DMS 273 (cell line): ENCODE results near the gene RAPH1.
"Not testable (repeated sequence)": the region's sequence is repeated elsewhere in the genome, so short reads cannot be mapped to it uniquely, and the experiment has no call there.

Source experiments
- DNase-seq: peaks from one replicate; lab custom pipeline; 2025; ENCODE audit not compliant: unreplicated experiment; lab: John Stamatoyannopoulos, UW

RAPH1 gene

DNA sequence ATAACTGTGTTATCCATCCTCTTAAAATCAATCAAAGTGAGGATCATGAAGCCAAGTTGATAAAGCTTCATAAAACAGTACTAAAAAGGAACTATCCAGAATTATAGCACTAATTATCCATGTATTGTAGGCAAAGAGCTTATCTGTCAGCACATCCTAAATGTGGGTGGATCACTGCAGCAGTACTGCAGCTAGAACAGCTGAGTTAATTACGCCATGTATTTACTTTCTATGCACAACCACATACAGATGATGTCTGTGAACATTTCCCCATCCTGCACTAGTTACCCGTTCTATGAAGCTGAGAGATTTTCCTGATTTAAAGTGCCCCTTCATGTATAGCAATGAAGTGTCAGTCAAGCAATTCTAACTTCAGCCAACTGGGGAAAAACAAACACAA is 96.6 kb downstream of the RAPH1 start:
- DNase-seq, result no peak

DNA sequence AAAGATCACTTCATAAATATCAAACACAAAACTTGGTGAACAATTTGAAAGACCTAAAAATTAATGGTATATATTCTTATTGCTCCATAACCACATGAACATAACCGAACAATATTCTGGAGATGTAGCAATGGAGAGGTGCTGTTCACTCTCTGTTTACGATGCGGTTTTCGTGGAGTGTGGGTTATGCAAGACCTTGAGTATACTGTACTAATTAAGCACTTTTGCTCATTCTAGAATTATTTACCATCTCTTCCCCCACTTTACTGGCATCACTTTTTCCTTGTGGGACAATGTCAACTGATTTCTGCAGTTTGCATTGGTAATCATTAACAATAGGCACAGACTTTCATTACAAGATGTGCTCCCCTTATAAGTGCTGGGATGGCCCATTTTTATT is 97.6 kb downstream of the RAPH1 start:
- DNase-seq, result no peak

DNA sequence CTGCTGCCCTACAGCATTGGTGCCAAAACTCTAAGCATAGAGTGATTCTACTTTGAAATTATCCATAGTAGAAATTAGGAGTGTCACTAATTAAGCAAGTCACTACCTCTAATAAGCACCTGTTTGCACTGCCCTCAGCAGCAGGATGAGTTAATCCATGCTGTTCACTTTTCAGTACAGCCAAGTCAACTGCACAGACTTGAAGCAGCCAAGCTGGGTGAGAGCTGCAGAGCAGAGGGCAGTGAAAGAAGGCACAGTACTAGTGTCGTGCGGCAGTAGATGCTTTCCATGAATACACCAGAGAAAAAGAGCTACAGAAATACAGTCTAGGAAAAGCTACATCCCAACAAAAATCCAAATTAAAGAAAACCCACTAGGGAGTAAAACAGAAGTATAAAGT is 98.6 kb downstream of the RAPH1 start:
- no peak for DNase-seq

DNA sequence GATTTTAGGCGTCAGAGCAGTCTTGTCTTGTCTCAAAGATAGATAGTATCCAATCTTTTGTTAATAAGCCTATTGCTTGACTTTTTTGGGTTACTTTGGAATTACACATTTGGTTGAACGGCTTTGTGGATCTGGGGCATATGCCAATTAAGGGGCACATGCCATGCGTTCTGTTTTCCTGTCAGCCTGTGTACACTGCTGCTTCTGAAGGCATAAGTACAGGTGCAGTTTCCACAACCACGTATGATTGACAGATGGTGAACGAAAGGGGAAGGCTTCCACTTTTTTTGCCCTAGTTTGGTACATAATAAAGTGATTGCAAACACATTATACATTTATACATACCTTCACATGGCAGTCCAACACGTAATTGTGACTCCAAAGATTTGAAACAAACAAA is 102.3 kb downstream of the RAPH1 start:
- DNase-seq, result no peak

DNA sequence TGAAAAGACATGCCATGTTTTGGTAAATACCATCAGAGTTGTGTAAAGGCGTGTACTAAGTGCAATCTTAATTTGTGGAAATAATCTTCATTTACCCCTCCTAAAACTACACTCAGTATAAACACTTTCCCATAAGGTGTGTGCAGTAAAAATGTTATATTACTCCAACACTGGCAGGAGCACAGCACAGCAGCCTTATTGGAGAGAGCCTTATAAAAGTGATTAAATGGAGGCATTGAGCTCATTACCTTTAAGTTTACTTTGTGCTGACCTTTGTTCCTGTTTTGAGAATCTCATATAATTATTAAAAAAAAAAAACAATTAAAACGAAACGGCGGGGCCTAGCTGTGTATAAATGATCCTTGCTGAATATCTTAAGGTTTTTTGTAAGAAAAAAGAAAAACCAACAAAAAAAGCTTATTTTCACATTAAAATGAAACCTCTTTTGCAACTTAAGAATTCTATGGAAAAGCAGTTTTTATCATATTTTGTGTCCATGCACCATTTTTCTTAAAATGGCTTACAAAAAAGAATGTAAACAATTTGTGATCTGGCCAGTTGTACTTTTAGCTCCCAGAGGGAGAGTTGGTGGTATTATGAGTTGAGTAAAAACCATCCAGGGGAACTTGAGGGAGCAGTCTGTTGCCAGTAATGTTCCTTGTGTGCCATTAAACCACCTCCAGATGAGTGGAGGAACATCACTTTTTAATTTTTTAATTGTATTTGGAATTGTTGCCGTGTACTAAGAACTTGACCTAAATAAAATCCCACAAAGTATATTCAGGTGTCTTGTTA is 103.5 kb downstream of the RAPH1 start:
- no peak for DNase-seq

DNA sequence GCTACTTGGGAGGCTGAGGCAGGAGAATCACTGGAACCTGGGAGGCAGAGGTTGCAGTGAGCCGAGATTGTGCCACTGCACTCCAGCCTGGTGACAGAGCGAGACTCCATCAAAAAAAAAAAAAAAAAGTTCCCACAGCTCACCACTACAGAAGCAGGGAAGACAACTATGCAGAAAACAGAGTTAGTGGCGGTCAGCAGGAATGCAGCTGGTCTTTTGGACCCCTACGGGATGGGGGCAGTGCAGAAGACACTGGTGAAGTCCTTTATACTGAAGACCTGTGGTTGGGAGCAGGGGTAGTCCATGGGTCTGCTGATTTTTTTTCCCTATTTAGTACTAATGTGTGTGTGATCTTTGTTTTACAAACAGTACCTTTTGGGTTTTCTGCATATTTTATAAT is 105.5 kb downstream of the RAPH1 start:
- DNase-seq, result not testable (repeated sequence)

DNA sequence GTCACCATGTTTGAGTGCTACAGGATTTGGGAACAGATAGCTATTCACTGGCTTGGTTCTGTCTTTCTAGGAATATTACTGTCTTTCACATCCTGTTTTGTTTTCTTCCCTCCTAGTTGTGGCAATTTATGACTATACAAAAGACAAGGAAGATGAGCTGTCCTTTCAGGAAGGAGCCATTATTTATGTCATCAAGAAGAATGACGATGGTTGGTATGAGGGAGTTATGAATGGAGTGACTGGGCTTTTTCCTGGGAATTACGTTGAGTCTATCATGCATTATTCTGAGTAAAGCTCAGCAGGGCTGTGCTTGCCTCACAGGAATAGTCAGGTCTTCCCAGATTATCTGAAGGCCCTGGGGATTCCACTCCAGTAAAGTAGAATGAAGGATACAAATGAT is 108.0 kb downstream of the RAPH1 start:
- DNase-seq, result no peak

DNA sequence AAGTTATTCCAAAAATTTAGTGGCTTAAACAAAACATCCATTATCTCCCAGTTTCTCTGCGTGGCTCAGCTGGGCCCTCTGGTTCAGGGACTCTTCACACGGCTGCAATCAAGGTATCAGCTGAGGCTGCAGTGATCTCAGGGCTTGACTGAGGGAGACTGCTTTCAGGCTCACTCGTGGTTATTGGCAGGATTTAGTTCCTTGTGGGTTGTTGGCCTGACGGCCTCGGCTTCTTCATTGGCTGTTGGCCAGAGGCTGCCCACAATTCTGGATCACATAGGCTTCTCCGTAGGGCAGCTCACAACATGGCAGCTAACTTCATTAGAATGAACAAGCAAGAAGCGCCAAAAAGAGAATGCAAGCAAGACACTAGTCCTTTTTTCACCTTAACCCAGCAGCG is 116.8 kb downstream of the RAPH1 start:
- DNase-seq, result no peak

DNA sequence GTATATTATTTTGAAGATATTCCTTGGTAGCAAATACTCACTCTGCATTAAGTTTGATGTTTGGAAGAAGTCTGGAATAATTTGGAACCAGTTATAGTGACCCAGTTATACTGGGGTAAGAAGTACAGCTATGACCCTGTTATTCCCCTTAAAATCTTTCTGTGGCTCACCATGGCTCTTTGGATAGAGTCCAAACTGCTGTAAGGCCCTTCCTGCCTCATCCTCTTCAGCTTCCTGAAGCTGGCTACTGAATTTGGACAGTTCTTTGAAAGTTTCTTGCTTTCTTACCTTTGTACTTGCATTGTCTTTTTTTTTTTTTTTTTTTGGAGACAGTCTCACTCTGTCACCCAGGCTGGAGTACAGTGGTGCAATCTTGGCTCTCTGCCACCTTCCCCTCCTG is 121.3 kb downstream of the RAPH1 start:
- DNase-seq, result no peak

DNA sequence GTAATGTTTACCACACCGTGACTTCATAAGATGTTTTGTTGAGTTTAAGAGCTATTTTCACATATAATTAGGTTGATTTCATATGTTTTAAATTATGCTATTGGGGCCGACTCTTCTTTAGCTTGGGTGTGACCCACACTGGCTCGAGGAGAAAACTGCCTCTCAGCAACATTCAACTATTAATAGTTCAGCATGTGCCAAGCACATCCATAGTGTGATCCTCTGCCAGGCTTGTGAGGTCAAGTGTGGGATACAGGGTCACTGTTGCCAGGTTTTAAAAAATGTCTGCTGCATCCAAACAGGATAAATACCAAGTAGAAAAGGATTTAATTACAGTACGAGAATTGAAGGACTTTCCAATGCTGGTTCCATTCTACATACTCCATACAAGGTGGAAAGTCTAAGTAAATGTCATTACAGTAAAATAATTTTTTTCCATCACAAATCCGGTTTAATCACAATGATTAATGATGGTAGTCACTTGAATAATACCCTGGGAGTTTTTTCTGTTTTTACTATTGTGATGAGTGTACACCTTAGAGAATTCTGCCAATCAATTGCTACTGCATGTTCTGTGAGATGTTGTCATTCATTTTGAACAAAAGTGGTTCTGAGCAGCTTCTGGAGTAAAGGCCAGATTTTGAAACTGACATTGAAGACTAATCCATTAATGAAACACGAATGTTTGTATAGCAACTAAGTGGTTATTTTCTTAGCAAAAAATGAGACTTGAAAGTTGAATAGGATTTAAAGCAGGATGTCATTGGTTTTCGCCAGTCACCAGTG is 122.4 kb downstream of the RAPH1 start:
- no peak for DNase-seq

DNA sequence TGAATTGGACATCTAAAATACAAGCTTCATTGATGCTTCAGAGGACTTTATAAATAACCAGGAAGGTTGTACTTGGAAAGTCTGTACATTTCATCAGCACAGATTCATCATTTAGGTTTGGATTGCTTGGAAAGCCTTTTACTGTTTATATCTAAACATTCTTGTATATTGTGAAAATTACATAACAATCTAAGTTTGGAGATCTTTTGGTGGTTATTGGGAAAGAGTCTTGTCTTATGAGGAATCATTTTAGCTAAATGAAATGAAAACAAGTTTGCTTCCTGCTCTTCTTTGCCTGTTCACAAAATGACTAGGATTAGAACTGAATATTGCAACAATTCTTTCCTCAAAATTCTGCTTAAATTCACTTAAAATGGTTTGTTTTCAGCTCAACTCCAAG is 127.6 kb downstream of the RAPH1 start:
- no peak for DNase-seq

DNA sequence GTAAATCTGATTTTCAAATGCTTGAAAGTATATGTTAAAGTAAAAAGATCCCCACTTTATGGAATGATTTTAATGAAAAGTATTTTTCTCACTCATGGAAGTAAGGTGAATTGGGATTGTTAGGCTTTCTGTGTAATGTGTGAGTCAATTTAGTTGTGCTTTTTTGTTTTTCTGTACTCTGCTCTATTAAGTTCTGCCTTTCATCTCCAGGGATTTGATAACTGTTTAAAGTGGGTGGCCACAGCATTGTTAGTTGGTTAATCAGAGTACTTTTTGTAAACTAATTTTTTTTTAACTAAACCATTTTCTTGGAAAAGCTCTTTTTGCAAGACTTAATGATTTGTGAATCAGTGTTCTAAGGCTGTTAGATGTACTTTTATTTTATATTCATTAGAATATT is 130.1 kb downstream of the RAPH1 start:
- DNase-seq, result no peak

DNA sequence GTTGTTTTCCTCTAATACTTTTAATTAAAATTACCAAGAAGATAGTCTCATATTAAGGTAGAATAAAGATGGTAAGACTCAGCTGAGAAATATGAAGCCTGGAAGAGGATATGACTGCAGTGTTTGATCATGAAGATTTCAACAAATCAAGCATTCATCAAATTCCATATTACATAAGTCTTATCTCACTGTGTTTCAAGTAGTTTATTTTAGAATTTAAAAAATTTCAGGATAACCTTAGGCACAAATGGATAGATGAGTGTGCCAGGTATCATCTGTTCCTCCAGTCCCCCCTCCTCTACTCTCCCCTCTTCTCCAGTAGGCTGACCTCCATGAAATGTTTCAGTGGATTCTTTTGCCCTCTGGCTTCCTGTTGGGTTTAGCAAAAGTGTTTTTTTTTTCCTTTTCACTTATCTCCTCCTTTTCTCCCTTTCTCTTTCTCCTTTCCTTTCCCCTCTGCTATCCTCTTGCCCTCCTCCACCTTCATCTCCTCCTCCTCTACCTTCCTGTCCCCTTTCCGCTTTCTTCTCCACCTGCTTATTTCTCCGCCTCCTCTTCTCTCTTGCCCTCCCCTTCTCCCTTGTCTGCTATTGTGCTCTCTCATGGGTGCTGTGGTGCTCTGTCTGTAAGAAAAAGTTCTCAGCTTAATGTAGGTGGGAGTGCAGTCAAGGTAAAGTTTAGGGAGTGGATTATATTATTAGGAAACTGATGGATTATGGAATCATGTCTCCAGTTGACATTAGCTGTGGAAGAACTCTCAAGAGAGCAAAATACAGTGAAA is 134.1 kb downstream of the RAPH1 start:
- no peak for DNase-seq

DNA sequence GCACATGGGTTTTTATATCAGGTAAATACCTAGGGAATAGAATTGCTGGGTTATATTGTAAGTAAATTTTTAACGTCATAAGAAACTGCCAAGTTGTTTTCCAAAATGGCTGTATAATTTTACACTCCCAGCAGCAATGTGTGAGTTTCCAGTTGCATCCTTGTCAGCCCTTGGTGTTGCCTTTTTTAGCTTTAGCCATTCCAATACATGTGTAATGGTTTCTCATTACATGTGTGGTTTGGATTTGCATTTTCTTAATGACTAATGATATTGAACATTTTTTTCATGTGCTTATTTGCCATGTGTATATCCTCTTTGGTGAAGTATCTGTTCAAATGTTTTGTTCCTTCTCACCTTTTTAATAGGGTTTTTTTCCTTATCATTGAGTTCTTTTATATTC is 136.1 kb downstream of the RAPH1 start:
- DNase-seq, result no peak

DNA sequence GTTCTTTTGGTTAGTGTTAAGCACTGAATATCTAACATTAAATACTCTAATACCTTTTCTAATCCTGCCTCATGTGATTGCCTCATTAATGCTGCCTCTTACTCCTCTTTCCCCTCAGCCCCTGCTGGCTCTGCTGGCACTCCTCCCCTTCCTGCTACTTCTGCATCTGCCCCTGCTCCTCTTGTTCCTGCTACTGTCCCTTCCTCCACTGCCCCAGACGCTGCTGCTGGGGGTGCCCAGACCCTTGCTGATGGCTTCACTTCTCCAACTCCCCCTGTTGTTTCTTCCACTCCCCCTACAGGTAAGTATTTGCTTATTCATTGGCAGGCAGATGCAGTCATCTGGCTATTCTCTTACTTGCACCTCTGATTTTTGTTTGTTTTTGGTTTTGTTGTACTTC is 138.4 kb downstream of the RAPH1 start:
- peak; percentile 20 for DNase-seq

DNA sequence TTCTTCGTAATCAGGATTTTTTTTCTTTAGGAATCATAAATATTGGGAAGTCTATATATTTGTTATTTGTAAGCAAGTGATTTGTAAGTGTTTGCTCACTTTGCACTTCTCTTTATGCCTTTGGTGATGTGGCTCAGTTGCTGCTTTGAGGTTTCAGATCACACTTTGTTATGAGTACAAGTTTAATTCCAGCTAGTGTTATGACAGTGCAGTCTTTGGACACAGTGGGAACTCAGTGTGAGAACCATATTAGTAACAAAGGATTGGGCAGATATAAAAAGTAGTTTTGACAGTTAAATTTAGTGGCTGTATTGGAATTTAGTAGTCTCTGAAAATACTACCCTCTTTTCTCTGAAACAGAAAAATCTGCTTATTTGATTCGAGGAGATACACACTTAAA is 139.2 kb downstream of the RAPH1 start:
- DNase-seq, result no peak

DNA sequence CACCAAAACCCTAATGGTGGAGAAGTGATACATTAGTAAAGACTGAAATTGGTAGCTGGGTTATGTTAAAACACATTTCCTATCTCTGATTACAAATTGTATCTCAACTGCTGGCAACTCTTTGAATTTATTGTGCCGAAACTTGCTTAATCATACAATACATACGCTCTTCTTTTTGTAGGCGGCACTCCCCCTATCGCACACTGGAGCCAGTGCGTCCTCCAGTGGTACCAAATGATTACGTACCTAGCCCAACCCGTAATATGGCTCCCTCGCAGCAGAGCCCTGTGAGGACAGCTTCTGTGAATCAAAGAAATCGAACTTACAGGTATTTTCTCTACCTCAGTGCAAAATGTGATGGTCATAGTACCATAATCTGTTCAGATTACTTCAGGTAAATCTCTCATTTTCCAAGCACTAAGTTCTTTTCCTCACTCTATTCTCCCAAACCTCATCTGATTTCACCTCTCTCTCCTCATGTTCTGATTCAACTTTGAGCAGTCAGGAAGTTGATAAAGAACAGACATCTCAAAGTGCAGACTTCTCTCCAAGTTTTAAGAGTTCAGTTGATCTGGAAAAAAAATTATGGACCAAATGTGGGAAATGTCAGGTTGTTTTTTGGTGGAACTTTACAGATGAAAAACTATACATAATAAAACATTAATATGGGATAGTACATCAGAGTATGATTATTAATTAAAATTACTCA is 140.4 kb downstream of the RAPH1 start:
- DNase-seq, result peak; percentile 16

DNA sequence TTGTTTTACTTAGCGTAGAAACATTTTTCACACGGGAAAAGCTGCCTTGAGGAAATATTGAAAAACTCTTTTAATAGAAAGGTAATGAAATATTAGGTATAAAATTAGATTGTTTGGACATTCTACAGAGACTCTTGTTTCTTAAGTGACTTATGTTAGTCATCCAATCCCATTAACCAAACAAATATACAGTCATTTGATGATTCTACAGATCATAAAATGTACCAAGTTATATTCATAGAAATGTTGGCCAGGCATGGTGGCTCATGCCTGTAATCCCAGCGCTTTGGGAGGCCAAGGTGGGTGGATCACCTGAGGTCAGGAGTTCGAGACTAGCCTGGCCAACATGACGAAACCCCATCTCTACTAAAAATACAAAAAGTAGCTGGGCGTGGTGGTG is 146.9 kb downstream of the RAPH1 start:
- DNase-seq, result not testable (repeated sequence)

DNA sequence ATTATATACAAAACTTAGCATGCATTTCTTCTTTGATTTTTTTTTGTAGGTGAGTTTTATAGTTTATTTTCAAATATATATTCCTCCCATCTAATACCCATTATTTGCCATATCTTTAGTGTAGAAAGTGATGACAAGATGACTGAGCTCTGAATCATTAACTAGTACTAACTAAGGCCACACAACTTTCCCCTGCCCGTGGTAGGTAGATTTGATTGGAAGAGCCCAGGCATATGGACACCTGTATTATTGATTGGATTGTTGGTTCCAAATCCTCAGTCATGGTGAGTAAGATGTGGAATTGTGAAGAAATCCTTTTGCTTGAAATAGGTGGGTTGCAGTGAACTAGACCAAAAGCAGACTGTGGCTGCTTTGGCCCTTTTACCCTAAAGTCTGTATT is 152.1 kb downstream of the RAPH1 start:
- DNase-seq, result no peak

DNA sequence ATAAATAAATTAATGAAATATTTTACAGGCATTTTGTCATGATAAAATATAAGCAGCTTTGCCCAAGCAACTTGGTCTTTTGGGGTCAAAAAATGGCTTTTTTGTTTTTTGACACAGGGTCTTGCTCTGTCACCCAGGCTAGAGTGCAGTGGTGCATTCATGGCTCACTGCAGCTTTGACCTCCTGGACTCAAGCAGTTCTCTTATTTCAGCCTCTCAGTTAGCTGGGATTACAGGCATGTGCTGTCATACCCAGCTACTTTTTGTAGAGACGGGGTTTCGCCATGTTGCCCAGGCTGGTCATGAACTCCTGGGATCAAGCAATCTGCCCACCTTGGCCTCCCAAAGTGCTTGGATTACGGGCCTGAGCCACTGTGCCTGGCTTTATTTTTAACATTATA is 155.9 kb downstream of the RAPH1 start:
- DNase-seq, result no peak

DNA sequence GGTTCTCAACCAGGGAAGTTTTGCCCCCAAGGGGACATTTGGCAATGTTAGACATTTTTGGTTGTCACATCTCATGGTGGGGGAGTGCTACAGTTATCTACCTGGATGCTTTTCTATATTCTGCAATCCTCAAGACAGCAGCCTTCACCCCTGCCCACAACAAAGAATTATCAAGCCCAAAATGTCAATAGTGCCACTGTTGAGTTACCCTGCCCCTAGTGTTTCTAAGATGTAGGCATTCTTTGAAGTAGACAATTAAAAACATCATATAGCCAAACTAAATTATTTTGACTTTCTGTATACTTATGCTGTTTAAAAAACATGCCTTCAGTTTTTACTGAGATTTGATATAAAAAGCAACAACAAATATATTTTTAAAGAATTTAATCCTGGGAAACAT is 158.9 kb downstream of the RAPH1 start:
- DNase-seq, result no peak
